ENCODE measurements around the gene LRTM2.

DNA sequence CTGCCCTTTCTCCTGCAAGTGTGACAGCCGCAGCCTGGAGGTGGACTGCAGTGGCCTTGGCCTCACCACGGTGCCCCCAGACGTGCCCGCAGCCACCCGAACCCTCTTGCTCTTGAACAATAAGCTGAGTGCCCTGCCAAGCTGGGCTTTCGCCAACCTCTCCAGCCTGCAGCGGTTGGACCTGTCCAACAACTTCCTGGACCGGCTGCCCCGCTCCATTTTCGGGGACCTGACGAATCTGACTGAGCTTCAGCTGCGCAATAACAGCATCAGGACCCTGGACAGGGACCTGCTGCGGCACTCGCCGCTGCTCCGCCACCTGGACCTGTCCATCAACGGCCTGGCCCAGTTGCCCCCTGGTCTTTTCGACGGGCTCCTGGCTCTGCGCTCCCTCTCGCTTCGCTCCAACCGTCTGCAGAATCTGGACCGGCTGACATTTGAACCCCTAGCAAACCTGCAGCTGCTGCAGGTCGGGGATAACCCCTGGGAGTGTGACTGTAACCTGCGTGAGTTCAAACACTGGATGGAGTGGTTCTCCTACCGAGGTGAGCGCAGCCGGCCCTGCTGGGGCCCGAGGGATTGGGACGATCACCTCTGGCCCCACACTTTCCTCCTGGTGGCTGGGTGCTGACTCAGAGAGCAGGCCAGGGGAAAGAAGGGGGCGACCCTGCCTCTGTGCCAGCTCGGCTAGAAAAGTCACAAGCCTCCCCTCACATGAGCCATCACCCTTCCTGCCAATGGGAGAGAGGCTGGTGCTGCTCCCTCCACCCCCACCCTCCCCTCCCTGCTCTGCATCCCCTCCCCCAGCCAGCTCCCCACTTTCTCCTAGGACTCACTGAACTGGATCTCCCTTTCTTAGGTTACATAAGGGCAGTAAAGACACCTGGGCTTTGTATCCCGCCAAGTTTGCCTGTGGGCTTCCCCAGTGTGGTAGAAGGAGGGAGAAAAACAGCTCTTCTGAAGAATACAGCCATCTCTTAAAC is 10.9 kb downstream of the LRTM2 start:
- TF ChIP-seq, protein P1, sequence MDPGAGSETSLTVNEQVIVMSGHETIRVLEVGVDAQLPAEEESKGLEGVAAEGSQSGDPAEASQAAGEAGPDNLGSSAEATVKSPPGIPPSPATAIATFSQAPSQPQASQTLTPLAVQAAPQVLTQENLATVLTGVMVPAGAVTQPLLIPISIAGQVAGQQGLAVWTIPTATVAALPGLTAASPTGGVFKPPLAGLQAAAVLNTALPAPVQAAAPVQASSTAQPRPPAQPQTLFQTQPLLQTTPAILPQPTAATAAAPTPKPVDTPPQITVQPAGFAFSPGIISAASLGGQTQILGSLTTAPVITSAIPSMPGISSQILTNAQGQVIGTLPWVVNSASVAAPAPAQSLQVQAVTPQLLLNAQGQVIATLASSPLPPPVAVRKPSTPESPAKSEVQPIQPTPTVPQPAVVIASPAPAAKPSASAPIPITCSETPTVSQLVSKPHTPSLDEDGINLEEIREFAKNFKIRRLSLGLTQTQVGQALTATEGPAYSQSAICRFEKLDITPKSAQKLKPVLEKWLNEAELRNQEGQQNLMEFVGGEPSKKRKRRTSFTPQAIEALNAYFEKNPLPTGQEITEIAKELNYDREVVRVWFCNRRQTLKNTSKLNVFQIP (CRISPR knock-in tag; IDR thresholded peaks at IDR 0.05; ENCODE audit: borderline replicate concordance, low read depth) = no peak
- TF ChIP-seq RARB (CRISPR knock-in tag; IDR thresholded peaks at IDR 0.05) = no peak
- TF ChIP-seq, protein P2, sequence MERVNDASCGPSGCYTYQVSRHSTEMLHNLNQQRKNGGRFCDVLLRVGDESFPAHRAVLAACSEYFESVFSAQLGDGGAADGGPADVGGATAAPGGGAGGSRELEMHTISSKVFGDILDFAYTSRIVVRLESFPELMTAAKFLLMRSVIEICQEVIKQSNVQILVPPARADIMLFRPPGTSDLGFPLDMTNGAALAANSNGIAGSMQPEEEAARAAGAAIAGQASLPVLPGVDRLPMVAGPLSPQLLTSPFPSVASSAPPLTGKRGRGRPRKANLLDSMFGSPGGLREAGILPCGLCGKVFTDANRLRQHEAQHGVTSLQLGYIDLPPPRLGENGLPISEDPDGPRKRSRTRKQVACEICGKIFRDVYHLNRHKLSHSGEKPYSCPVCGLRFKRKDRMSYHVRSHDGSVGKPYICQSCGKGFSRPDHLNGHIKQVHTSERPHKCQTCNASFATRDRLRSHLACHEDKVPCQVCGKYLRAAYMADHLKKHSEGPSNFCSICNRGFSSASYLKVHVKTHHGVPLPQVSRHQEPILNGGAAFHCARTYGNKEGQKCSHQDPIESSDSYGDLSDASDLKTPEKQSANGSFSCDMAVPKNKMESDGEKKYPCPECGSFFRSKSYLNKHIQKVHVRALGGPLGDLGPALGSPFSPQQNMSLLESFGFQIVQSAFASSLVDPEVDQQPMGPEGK (CRISPR knock-in tag; IDR thresholded peaks at IDR 0.05; ENCODE audit: borderline replicate concordance) = no peak

All from SK-N-SH treated with all-trans-retinoic acid at 6 μM for 48 hours (cell line).